Gastroesophageal sphincter (tissue), 4 donors: Measurements from ENCODE around the gene NR4A1. TPM values are rescaled to one million over a fixed set of nuclear protein-coding genes. Genes with fewer than 3 reads are reported as not detected.

Source experiments
- ATAC-seq: fragments of 150-250 bp; one replicate; pipeline ENCODE4 v1.9.1; 2016; ENCODE audit warnings: mild to moderate bottlenecking, moderate library complexity
- H3K27ac ChIP-seq, 4 donors: fragments of 200-600 bp; sonication (generic) in 3 of 4; 1 replicate in 3 of 4; 2 replicates in 1 of 4; pipeline ENCODE4 v1.5.1; 2016 to 2019
- H3K27me3 ChIP-seq: fragments of 200-600 bp; sonication (generic); one replicate; pipeline ENCODE4 v1.5.1; 2019
- H3K36me3 ChIP-seq, 2 donors: fragments of 200-600 bp; sonication (generic); one replicate each; pipeline ENCODE4 v1.5.1; 2019; ENCODE audit warnings: control low read depth in 1 of 2
- H3K4me1 ChIP-seq, 3 donors: fragments of 200-600 bp; sonication (generic); 1 replicate in 2 of 3; 2 replicates in 1 of 3; pipeline ENCODE4 v1.5.1; 2016 to 2019; ENCODE audit warnings: control low read depth in 2 of 3
- H3K4me3 ChIP-seq, 2 donors: fragments of 200-600 bp; sonication (generic); one replicate each; pipeline ENCODE4 v1.5.1; 2019; ENCODE audit warnings: mild to moderate bottlenecking in 1 of 2, moderate library complexity in 1 of 2
- H3K9me3 ChIP-seq, 3 donors: fragments of 200-600 bp; sonication (generic); one replicate each; pipeline ENCODE4 v1.5.1; 2017 to 2019; ENCODE audit warnings: control low read depth in 2 of 3
- EP300 ChIP-seq: sonication (generic); formaldehyde crosslinking; IDR thresholded peaks from one replicate; pipeline ENCODE4 v1.6.1; 2017; ENCODE audit warnings: antibody characterized with exemption, mild to moderate bottlenecking
- POLR2A ChIP-seq, 2 donors: fragments of 450-650 bp; IDR thresholded peaks; one replicate each; pipeline ENCODE4 v1.6.1; 2017; ENCODE audit warnings: antibody characterized with exemption in 2 of 2, mild to moderate bottlenecking in 2 of 2, moderate library complexity in 1 of 2
- POLR2AphosphoS5 ChIP-seq: sonication (generic); formaldehyde crosslinking; IDR thresholded peaks from one replicate; pipeline ENCODE4 v1.6.1; 2017; ENCODE audit warnings: antibody characterized with exemption
- WGBS, 2 donors: methylation state at CpG; one replicate each; pipeline ENCODE4 v1.1.5; 2018; ENCODE audit warnings: low coverage in 1 of 2; 5-methylcytosine and 5-hydroxymethylcytosine counted together
- total RNA-seq, 4 donors: library from RNA; depleted of rRNA; stranded (reverse); fragments of >200 nt; gene quantifications; one replicate each; pipeline ENCODE4 v1.1.0, GENCODE V29; 2016
- TF ChIP-seq, protein P1 (sequence below), 4 experiments: fragments of 200-600 bp in 2 of 4; fragments of 450-650 bp in 2 of 4; sonication (generic) in 1 of 4; IDR thresholded peaks; one replicate each; pipeline ENCODE4 v1.5.1; 2017 to 2019; ENCODE audit warnings: antibody characterized with exemption in 4 of 4, mild to moderate bottlenecking in 2 of 4, moderate library complexity in 2 of 4

NR4A1 gene
- 10 to 100 TPM; 29.9 to 67.2 (median 35.2) TPM for total RNA-seq

- no CpG with 5 or more reads among the region's 77 CpGs for WGBS, 2 donors
- peak; percentile 87 for ATAC-seq
- peak; percentile 97 for TF ChIP-seq POLR2AphosphoS5
- TF ChIP-seq, protein P1, sequence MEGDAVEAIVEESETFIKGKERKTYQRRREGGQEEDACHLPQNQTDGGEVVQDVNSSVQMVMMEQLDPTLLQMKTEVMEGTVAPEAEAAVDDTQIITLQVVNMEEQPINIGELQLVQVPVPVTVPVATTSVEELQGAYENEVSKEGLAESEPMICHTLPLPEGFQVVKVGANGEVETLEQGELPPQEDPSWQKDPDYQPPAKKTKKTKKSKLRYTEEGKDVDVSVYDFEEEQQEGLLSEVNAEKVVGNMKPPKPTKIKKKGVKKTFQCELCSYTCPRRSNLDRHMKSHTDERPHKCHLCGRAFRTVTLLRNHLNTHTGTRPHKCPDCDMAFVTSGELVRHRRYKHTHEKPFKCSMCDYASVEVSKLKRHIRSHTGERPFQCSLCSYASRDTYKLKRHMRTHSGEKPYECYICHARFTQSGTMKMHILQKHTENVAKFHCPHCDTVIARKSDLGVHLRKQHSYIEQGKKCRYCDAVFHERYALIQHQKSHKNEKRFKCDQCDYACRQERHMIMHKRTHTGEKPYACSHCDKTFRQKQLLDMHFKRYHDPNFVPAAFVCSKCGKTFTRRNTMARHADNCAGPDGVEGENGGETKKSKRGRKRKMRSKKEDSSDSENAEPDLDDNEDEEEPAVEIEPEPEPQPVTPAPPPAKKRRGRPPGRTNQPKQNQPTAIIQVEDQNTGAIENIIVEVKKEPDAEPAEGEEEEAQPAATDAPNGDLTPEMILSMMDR (IDR thresholded peaks at IDR 0.05): peak in 1 of 4 experiments; percentile 32
- TF ChIP-seq EP300: peak; percentile 99
- peak; percentile 95 to 97 for TF ChIP-seq POLR2A (IDR thresholded peaks at IDR 0.05)
- Histone ChIP-seq H3K4me3 (peak within 1 kb of the TSS; percentile 70 to 83), H3K27ac (peak within 1 kb of the TSS; percentile 96 to 100 (median 98)), H3K27me3 (no peaks in the 10 kb centered on the region), H3K36me3 (peaks cover 0 to 23% of the 10 kb centered on the region in 2 donors), H3K9me3 (no peaks in the 10 kb centered on the region), H3K4me1 (peaks cover 0 to 72% (median 14%) of the 10 kb centered on the region in 3 donors)
These were observed at the start of gene NR4A1 for GRCh38 chr12:52050758-52051541. NR4A1 (plus strand) TSS chr12:52051442; CDS start chr12:52054329, 2,887 bp downstream.

- no peak for TF ChIP-seq POLR2A (IDR thresholded peaks at IDR 0.05)
- TF ChIP-seq POLR2AphosphoS5: no peak
- TF ChIP-seq, protein P1 (IDR thresholded peaks at IDR 0.05): no peak
- no peak for TF ChIP-seq EP300
- Histone ChIP-seq H3K9me3 (no peaks in the 10 kb centered on the region), H3K27ac (no peak overlapping the region), H3K4me3 (no peak overlapping the region), H3K4me1 (peaks cover 0 to 40% (median 0%) of the 10 kb centered on the region in 3 donors), H3K27me3 (peaks cover 31% of the 10 kb centered on the region), H3K36me3 (peaks cover 0 to 2% of the 10 kb centered on the region in 2 donors)
- no peak for ATAC-seq
- 93% methylated on average over 3 of the region's 8 CpGs; no CpG with 5 or more reads in 1 of the 2 donors for WGBS, 2 donors
These were observed 48.2 kb upstream of the NR4A1 start for GRCh38 chr12:52003016-52003550.

DNA sequence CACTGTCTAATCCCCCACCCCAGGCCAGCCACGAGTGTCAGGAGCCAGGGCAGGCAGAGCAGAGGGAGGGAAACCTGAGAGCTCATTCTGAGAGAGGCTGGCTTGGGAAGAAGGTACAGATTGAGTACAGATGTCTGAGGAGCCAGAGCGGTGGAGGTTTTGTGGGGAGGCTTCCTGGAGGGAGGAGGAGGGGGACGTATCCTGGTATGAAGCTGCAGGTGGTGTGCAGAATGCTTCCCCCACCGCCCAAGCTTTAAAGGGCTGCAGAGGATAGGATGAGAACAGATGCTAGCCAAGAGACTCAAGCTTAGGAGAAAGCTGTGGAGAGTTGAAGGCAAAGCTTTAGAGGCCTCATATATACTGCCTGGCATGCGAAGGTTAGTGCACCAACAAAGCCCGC lies 47.7 kb upstream of the NR4A1 start:
- ATAC-seq: no peak
- H3K36me3 ChIP-seq: no peaks in the 10 kb centered on the region
- H3K9me3 ChIP-seq: no peaks in the 10 kb centered on the region
- peaks cover 31% of the 10 kb centered on the region for H3K27me3 ChIP-seq
- H3K4me3 ChIP-seq: no peak overlapping the region
- peaks cover 0 to 45% (median 0%) of the 10 kb centered on the region in 3 donors for H3K4me1 ChIP-seq
- no peak overlapping the region for H3K27ac ChIP-seq
- TF ChIP-seq EP300 (no peak), POLR2A (IDR thresholded peaks at IDR 0.05) (no peak)
- TF ChIP-seq, protein P1 (IDR thresholded peaks at IDR 0.05): no peak
- WGBS, 2 donors: 60 to 61% methylated on average over 2 to 5 of the region's 6 CpGs

DNA sequence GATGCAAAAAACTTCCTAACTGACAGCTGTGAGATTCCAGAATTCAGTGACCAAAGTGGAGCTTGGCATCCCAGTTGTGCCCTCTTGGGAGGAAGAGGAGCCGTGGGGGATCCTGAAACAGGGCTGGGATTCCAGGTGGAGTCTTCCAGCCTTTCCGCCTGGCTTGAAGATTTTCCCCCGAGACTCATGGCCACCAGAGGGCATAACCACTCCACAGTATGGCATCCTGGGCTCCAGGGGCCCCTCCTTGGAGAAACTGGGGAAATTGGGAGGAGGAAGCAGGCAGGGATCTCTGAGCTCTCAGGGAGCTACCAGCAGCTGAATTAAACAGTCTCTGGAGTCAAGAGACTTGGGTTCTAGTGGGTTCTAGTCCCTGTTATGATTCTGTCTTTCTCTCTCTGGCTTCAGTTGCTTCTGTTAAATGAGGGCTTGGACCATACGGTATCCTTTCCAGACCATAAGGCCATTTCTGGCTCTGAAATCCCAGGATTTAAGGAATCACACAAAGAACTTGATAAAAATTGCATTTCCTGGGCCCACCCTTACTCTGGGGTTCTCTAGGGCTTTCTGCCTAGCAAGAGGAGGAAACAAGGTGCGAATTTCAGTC lies 47.1 kb upstream of the NR4A1 start:
- Histone ChIP-seq H3K36me3 (peaks cover 0 to 3% of the 10 kb centered on the region in 2 donors), H3K4me3 (no peak overlapping the region), H3K9me3 (no peaks in the 10 kb centered on the region), H3K4me1 (peaks cover 0 to 51% (median 0%) of the 10 kb centered on the region in 3 donors), H3K27me3 (peaks cover 31% of the 10 kb centered on the region), H3K27ac (peak overlapping the region in 1 of 4 donors; percentile 10)
- WGBS, 2 donors: 43% methylated on average over 2 of the region's 5 CpGs; no CpG with 5 or more reads in 1 of the 2 donors
- TF ChIP-seq POLR2AphosphoS5 (no peak), EP300 (no peak), POLR2A (IDR thresholded peaks at IDR 0.05) (no peak)
- TF ChIP-seq, protein P1 (IDR thresholded peaks at IDR 0.05): peak in 3 of 4 experiments; percentile 76 to 82 (median 81)
- ATAC-seq: peak; percentile 23
